ENCODE measurements around the gene EIPR1. TPM values are rescaled to one million over a fixed set of nuclear protein-coding genes. Genes with fewer than 3 reads are reported as not detected.
"Not testable (repeated sequence)": the region's sequence is repeated elsewhere in the genome, so short reads cannot be mapped to it uniquely, and the experiment has no call there.

The EIPR1 gene
- total RNA-seq, 1 experiment from 2014 or later: 40.4 TPM

DNA sequence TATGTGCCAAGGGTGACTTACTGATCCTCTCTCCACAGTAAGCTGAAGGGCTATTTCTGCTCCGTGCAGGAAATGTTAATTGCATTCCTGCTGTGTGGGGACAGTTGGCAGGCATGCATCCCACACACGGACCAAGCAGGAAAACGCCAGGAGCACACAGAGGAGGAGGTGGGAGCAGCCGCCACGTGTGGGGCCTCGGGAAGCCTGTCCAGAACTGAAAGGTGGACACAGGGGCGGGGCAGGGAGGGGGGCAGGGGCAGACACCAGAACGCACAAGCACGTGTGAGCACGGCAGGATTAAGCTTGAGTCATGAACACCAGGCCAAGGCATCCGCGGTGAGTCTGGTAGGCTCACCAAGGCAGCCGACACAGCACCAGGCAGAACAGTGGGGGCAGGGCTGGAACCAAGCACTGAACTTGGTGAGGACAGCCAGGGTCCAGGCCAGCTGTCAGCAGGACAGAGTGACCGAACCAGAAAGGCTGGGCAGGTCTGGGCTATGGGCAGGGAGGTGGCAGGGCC, 177.1 kb downstream of the EIPR1 start:
- BruUV-seq (replicated peaks): no TSS peak
- Histone ChIP-seq H2AFZ (no peak overlapping the region), H3K36me3 (ENCODE audit: low read depth) (peaks cover 5% of the 10 kb centered on the region; the same call in 1 of the 2 replicates), H3K27ac (no peak overlapping the region), H3K9me2 (ENCODE audit: insufficient read depth) (no peaks in the 10 kb centered on the region), H3K9me3 (ENCODE audit: insufficient read depth, low read depth) (no peaks in the 10 kb centered on the region), H4K20me1 (ENCODE audit: insufficient read depth) (peaks cover 26% of the 10 kb centered on the region), H3K27me3 (ENCODE audit: insufficient read depth, low read depth) (no peaks in the 10 kb centered on the region), H3K4me1 (replicated peaks; ENCODE audit: insufficient read depth) (no peaks in the 10 kb centered on the region), H3K4me3 (no peak overlapping the region), H3F3A (ENCODE audit: insufficient read depth, low read depth) (peaks cover 4% of the 10 kb centered on the region; the same call in 1 of the 2 replicates), H3K4me2 (no peak overlapping the region), H3K79me2 (ENCODE audit: low read depth) (no peaks in the 10 kb centered on the region)
- ChIA-PET POLR2A (ENCODE audit: unreplicated experiment) (no interaction called here), CTCF (no interaction called here)
- DNase-seq: no peak
- TF ChIP-seq, protein P1, sequence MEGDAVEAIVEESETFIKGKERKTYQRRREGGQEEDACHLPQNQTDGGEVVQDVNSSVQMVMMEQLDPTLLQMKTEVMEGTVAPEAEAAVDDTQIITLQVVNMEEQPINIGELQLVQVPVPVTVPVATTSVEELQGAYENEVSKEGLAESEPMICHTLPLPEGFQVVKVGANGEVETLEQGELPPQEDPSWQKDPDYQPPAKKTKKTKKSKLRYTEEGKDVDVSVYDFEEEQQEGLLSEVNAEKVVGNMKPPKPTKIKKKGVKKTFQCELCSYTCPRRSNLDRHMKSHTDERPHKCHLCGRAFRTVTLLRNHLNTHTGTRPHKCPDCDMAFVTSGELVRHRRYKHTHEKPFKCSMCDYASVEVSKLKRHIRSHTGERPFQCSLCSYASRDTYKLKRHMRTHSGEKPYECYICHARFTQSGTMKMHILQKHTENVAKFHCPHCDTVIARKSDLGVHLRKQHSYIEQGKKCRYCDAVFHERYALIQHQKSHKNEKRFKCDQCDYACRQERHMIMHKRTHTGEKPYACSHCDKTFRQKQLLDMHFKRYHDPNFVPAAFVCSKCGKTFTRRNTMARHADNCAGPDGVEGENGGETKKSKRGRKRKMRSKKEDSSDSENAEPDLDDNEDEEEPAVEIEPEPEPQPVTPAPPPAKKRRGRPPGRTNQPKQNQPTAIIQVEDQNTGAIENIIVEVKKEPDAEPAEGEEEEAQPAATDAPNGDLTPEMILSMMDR (conservative IDR thresholded peaks at IDR 0.05): no peak
- no peak for TF ChIP-seq EZH2 (IDR thresholded peaks at IDR 0.05; ENCODE audit: low read depth)
- intact Hi-C loops (cut with micrococcal nuclease; ENCODE audit: unreplicated experiment): no loop called here

GRCh38 chr2:3199627-3200345, 177.8 kb downstream of the EIPR1 start:
- no peak for DNase-seq
- POLR2A ChIA-PET (ENCODE audit: unreplicated experiment): no interaction called here
- Histone ChIP-seq H2AFZ (no peak overlapping the region), H3K79me2 (ENCODE audit: low read depth) (no peaks in the 10 kb centered on the region), H3K9me2 (ENCODE audit: insufficient read depth) (no peaks in the 10 kb centered on the region), H3F3A (ENCODE audit: insufficient read depth, low read depth) (peaks cover 4% of the 10 kb centered on the region; the same call in 1 of the 2 replicates), H3K4me2 (no peak overlapping the region), H3K4me3 (no peak overlapping the region), H3K9me3 (ENCODE audit: insufficient read depth, low read depth) (no peaks in the 10 kb centered on the region), H4K20me1 (ENCODE audit: insufficient read depth) (peaks cover 26% of the 10 kb centered on the region), H3K27ac (no peak overlapping the region), H3K27me3 (ENCODE audit: insufficient read depth, low read depth) (no peaks in the 10 kb centered on the region), H3K4me1 (replicated peaks; ENCODE audit: insufficient read depth) (no peaks in the 10 kb centered on the region), H3K36me3 (ENCODE audit: low read depth) (peaks cover 5% of the 10 kb centered on the region; the same call in 1 of the 2 replicates)
- intact Hi-C loops (cut with micrococcal nuclease; ENCODE audit: unreplicated experiment): no loop called here
- CTCF ChIA-PET: no interaction called here
- BruUV-seq (replicated peaks): no TSS peak
- TF ChIP-seq, protein P1 (conservative IDR thresholded peaks at IDR 0.05): no peak
- no peak for TF ChIP-seq EZH2 (IDR thresholded peaks at IDR 0.05; ENCODE audit: low read depth)

DNA sequence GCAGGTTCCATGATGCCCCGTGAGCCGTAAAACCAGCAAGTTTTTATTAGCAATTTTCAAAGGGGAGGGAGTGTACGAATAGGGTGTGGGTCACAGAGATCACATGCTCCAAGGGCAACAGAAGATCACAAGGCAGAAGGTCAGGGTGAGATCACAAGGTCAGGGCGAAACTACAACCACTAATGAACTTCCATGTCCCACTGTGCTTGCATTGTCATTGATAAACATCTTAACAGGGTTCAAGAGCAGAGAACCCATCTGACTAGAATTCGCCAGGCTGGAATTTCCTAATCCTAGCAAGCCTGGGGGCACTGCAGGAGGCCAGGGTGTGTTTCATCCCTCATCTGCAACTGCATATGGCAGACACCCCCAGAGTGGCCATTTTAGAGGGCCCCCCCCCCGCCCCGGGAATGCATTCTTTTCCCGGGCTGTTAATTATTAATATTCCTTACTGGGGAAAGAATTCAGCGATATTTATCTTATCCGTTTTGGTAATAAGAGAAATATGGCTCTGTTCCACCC, 178.9 kb downstream of the EIPR1 start:
- H3F3A ChIP-seq (ENCODE audit: insufficient read depth, low read depth); H3K9me2 ChIP-seq (ENCODE audit: insufficient read depth); H3K4me3 ChIP-seq; intact Hi-C loops (cut with micrococcal nuclease; ENCODE audit: unreplicated experiment); H3K79me2 ChIP-seq (ENCODE audit: low read depth); H2AFZ ChIP-seq; BruUV-seq (replicated peaks); H3K9me3 ChIP-seq (ENCODE audit: insufficient read depth, low read depth); POLR2A ChIA-PET (ENCODE audit: unreplicated experiment); H3K27me3 ChIP-seq (ENCODE audit: insufficient read depth, low read depth); CTCF ChIA-PET; H3K27ac ChIP-seq; H3K4me1 ChIP-seq (replicated peaks; ENCODE audit: insufficient read depth); DNase-seq; H3K4me2 ChIP-seq: not testable (repeated sequence)
- Histone ChIP-seq H4K20me1 (ENCODE audit: insufficient read depth) (peaks cover 21% of the 10 kb centered on the region), H3K36me3 (ENCODE audit: low read depth) (peaks cover 10% of the 10 kb centered on the region)
